ENCODE results near the gene MED17. TPM values are rescaled to one million over a fixed set of nuclear protein-coding genes. Genes with fewer than 3 reads are reported as not detected.

The MED17 gene
- polyA plus RNA-seq, 1 donor from 2014 or later: 82.7 TPM

- Histone ChIP-seq H3K79me2 (replicated peaks; ENCODE audit: insufficient read depth, low read length) (no peaks in the 10 kb centered on the region), H3K9me3 (ENCODE audit: low read length) (no peaks in the 10 kb centered on the region), H3K9ac (ENCODE audit: low read length) (no peak overlapping the region), H3K9me2 (ENCODE audit: insufficient read depth, low read length) (no peaks in the 10 kb centered on the region), H4K20me1 (ENCODE audit: insufficient read depth) (no peaks in the 10 kb centered on the region), H3F3A (ENCODE audit: insufficient read depth, low read length, poor library complexity, severe bottlenecking) (no peaks in the 10 kb centered on the region), H3K36me3 (ENCODE audit: insufficient read depth, low read length) (no peaks in the 10 kb centered on the region), H3K27ac (ENCODE audit: low read length) (no peak overlapping the region), H2AFZ (ENCODE audit: low read depth, low read length) (no peak overlapping the region), H3K4me2 (ENCODE audit: low read length) (no peak overlapping the region), H3K27me3 (ENCODE audit: insufficient read depth, low read depth, low read length) (no peaks in the 10 kb centered on the region), H3K4me3 (ENCODE audit: low read length) (no peak overlapping the region)
- TF ChIP-seq EP300 (conservative IDR thresholded peaks at IDR 0.05; ENCODE audit: poor library complexity, severe bottlenecking) (no peak), REST (IDR thresholded peaks at IDR 0.05; ENCODE audit: borderline replicate concordance) (no peak), EZH2 (IDR thresholded peaks at IDR 0.05; ENCODE audit: borderline replicate concordance, insufficient read depth, low read length, poor library complexity, severe bottlenecking) (no peak), CTCF (IDR thresholded peaks at IDR 0.05; ENCODE audit: poor library complexity, severe bottlenecking) (no peak), MXI1 (conservative IDR thresholded peaks at IDR 0.05; ENCODE audit: poor library complexity, severe bottlenecking) (no peak), SMC3 (conservative IDR thresholded peaks at IDR 0.05; ENCODE audit: poor library complexity) (no peak), RAD21 (conservative IDR thresholded peaks at IDR 0.05) (no peak), TAF1 (IDR thresholded peaks at IDR 0.05; ENCODE audit: low read depth) (no peak), POLR2AphosphoS5 (IDR thresholded peaks at IDR 0.05) (no peak)
These were observed 36.0 kb downstream of the MED17 start for GRCh38 chr11:93819966-93820695.

GRCh38 chr11:93820847-93821246 lies 36.8 kb downstream of the MED17 start:
- H3K27ac ChIP-seq (ENCODE audit: low read length): no peak overlapping the region
- H2AFZ ChIP-seq (ENCODE audit: low read depth, low read length): no peak overlapping the region
- H3K9ac ChIP-seq (ENCODE audit: low read length): no peak overlapping the region
- H3K9me2 ChIP-seq (ENCODE audit: insufficient read depth, low read length): no peaks in the 10 kb centered on the region
- no peaks in the 10 kb centered on the region for H3F3A ChIP-seq (ENCODE audit: insufficient read depth, low read length, poor library complexity, severe bottlenecking)
- no peaks in the 10 kb centered on the region for H3K36me3 ChIP-seq (ENCODE audit: insufficient read depth, low read length)
- H3K4me2 ChIP-seq (ENCODE audit: low read length): no peak overlapping the region
- H3K79me2 ChIP-seq (replicated peaks; ENCODE audit: insufficient read depth, low read length): no peaks in the 10 kb centered on the region
- H4K20me1 ChIP-seq (ENCODE audit: insufficient read depth): no peaks in the 10 kb centered on the region
- no peaks in the 10 kb centered on the region for H3K9me3 ChIP-seq (ENCODE audit: low read length)
- no peak for TF ChIP-seq RAD21 (conservative IDR thresholded peaks at IDR 0.05)
- TF ChIP-seq TAF1 (IDR thresholded peaks at IDR 0.05; ENCODE audit: low read depth): no peak
- no peak for TF ChIP-seq REST (IDR thresholded peaks at IDR 0.05; ENCODE audit: borderline replicate concordance)
- no peak for TF ChIP-seq SMC3 (conservative IDR thresholded peaks at IDR 0.05; ENCODE audit: poor library complexity)
- TF ChIP-seq MXI1 (conservative IDR thresholded peaks at IDR 0.05; ENCODE audit: poor library complexity, severe bottlenecking): no peak
- no peak for TF ChIP-seq POLR2AphosphoS5 (IDR thresholded peaks at IDR 0.05)
- no peak for TF ChIP-seq CTCF (IDR thresholded peaks at IDR 0.05; ENCODE audit: poor library complexity, severe bottlenecking)
- no peak for TF ChIP-seq EZH2 (IDR thresholded peaks at IDR 0.05; ENCODE audit: borderline replicate concordance, insufficient read depth, low read length, poor library complexity, severe bottlenecking)
- TF ChIP-seq EP300 (conservative IDR thresholded peaks at IDR 0.05; ENCODE audit: poor library complexity, severe bottlenecking): no peak
- no peak overlapping the region for H3K4me3 ChIP-seq (ENCODE audit: low read length)
- H3K27me3 ChIP-seq (ENCODE audit: insufficient read depth, low read depth, low read length): no peaks in the 10 kb centered on the region
